Spinal cord (tissue), 10 donors: ENCODE results near the gene SFXN5. TPM values are rescaled to one million over a fixed set of nuclear protein-coding genes. Genes with fewer than 3 reads are reported as not detected.

Experiments
- DNase-seq, 6 donors: peaks; one replicate each; pipeline versions ENCODE4 v3.0.0 to v3.0.0-alpha.2; 2013 to 2015; ENCODE audit warnings: low spot score in 6 of 6, low read depth in 4 of 6
- H3K27ac ChIP-seq: one replicate; pipeline ENCODE4 v1.5.1; 2013; ENCODE audit warnings: low read depth, low read length, control low read depth
- H3K27me3 ChIP-seq: one replicate; pipeline ENCODE4 v1.6.1; 2013; ENCODE audit warnings: low read length; ENCODE audit not compliant: control insufficient read depth, insufficient read depth
- H3K36me3 ChIP-seq: one replicate; pipeline ENCODE4 v1.6.1; 2013; ENCODE audit warnings: low read length; ENCODE audit not compliant: control insufficient read depth, insufficient read depth
- H3K4me1 ChIP-seq: one replicate; pipeline ENCODE4 v1.6.1; 2013; ENCODE audit warnings: low read length; ENCODE audit not compliant: control insufficient read depth, insufficient read depth
- H3K4me3 ChIP-seq: one replicate; pipeline ENCODE4 v1.5.1; 2013; ENCODE audit warnings: low read depth, low read length, control low read depth
- H3K9me3 ChIP-seq: one replicate; pipeline ENCODE4 v1.6.1; 2013; ENCODE audit warnings: low read length; ENCODE audit not compliant: control insufficient read depth, insufficient read depth
- WGBS: methylation state at CpG from one replicate; pipeline ENCODE4 v1.1.5; 2013; ENCODE audit warnings: missing lambda C conversion rate; ENCODE audit not compliant: insufficient coverage; 5-methylcytosine and 5-hydroxymethylcytosine counted together
- polyA plus RNA-seq, 2 donors: library from polyadenylated mRNA; unstranded; fragments of 120-200 nt; gene quantifications; one replicate each; pipeline ENCODE4 v1.2.1, GENCODE V29; 2013; ENCODE audit not compliant: insufficient read length in 2 of 2
- total RNA-seq, 2 donors: library from RNA; depleted of rRNA in 1 of 2; stranded (reverse); fragments of 120-200 nt in 1 of 2; fragments of >200 nt in 1 of 2; gene quantifications; one replicate each; pipeline versions ENCODE4 v1.2.3 to v1.2.4, GENCODE V29; 2013 to 2014
- donor health status: healthy.

Gene SFXN5
- total and polyA plus RNA-seq, 4 donors: 26.0 to 73.9 (median 54.8) TPM

DNA sequence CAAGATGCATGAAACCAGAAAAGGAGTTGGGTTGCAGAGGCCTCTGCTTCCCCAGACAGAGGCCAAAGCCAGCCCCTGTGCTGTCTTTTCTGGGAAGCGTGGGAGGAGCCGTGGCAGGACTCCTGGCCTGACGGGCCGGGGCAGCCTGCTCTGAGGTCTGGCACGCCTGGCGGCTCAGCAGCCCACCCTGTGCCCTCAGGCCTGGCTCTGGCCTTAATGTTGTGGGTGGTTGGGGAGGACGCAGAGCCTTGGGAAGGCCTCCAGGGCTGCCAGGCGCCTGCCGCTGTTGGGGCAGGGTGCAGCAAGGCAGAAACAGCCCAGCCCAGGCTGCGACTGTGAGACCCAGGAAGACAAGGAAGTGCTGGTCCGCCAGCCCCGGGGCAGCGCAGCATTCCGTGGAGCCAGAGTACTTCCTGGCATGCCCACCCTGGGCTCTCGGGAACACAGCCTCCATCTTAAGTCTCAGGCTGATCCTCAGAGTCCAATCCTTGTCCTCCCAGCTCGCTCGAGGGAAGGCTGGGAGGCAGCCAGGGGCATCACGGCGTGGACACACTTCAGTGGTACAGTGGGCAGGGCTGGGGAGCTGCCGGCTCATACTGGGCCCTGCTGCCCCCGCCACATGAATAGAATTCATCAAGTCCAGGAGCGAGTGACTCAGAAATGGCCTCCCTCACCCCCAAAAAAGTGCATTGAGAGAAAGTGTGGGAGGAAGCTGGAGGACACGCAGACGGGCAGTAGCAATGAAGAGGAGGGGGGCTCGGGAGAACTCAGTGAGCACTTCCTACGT, 81.5 kb downstream of the SFXN5 start:
- H3K4me1 ChIP-seq: peaks cover 19% of the 10 kb centered on the region
- DNase-seq: no peak
- no peak overlapping the region for H3K27ac ChIP-seq
- no peaks in the 10 kb centered on the region for H3K27me3 ChIP-seq
- H3K4me3 ChIP-seq: no peak overlapping the region
- peaks cover 48% of the 10 kb centered on the region for H3K36me3 ChIP-seq
- no peaks in the 10 kb centered on the region for H3K9me3 ChIP-seq
- WGBS: 88% methylated on average over 19 of the region's 26 CpGs

DNA sequence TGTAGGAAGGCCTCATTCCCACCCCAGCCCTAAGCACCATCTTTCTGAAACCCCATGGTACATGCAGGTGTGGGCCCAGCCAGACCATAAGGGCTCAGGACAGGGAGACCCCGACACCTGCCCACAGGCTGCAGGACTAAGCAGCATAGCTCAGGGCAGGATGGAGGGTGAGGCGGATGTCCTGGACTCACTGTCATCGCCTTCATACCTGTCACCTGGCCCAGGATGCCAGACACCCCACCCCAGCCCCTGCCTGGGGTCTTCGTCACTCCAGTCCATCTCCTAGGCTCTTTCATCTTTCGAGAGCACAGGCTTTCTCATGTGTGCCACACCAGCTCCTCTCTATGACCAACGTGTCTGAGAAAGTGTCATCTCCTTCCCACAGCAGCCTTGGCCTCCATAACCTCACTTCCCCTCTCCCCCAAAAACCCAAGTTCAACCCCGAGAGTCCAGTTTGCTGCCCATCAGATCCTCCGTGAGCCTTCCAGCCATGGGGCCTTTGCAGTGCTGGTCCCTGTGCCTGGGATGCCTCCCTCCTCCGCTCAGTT, 82.7 kb downstream of the SFXN5 start:
- WGBS: 96% methylated on average over 8 of the region's 9 CpGs
- no peaks in the 10 kb centered on the region for H3K27me3 ChIP-seq
- H3K4me1 ChIP-seq: peaks cover 25% of the 10 kb centered on the region
- peaks cover 49% of the 10 kb centered on the region for H3K36me3 ChIP-seq
- H3K9me3 ChIP-seq: no peaks in the 10 kb centered on the region
- DNase-seq: no peak
- no peak overlapping the region for H3K4me3 ChIP-seq
- H3K27ac ChIP-seq: no peak overlapping the region

DNA sequence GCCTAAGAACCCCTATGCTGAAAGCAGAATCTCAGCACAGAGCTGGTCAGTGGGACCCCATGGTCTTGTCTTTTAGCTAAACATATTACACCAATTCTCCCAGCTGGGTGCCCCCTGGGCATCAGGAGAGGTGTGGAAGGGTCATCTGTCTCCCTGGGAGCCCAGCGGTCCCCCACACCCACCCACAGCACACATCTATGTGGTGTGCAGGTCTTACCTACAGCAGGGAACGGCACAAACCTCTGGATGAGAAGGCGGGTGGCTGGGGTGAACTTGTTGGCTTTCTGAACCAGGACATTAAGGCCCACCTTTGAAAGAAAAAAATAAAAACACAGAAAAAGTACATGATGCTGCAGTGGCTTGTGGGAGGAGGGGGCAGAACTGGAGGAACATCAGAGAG, 83.5 kb downstream of the SFXN5 start:
- no peak for DNase-seq
- H3K36me3 ChIP-seq: peaks cover 56% of the 10 kb centered on the region
- WGBS: no CpG with 5 or more reads among the region's 3 CpGs
- H3K9me3 ChIP-seq: no peaks in the 10 kb centered on the region
- H3K27ac ChIP-seq: no peak overlapping the region
- H3K4me1 ChIP-seq: peaks cover 25% of the 10 kb centered on the region
- no peaks in the 10 kb centered on the region for H3K27me3 ChIP-seq
- no peak overlapping the region for H3K4me3 ChIP-seq

DNA sequence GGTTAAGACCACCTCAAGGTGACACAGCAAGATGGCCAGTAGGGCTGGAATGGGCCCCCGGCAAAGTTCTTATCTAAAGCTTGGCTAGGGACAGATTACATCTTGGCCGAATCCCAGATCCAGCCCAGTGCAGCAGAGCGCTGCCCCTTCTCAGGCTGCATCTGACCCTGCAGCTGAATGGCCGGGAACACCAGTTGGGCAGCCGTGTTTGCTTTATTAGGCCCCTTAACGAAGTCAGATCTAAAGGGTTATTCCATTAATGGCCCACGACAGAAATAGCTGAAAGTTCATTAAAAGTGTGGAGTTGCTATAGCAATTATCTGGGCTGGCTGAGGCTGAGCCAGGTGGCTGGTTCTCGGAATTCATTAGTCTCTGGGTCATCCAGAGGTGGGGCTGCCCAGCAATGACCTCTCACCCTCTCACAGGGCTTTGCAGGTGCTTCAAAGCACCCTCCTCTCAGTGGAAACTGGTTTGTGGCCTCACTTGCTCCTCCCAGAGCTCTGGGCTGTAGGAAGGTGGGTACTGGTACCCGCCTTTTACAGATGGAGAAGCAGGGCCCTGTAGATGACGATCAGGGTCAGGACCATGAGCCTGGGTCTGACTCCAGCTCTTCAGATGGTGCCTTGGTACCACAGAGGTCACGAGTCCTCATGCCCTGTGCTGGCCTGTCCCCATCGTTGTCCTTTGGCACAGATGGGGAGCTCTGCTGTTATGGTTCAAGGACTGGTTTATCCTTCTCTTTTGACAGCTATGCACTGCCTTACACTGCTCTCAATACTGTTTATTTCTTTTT, 85.4 kb downstream of the SFXN5 start:
- H3K9me3 ChIP-seq: no peaks in the 10 kb centered on the region
- DNase-seq: no peak
- no peak overlapping the region for H3K27ac ChIP-seq
- H3K4me3 ChIP-seq: no peak overlapping the region
- 77% methylated on average over 12 of the region's 12 CpGs for WGBS
- H3K27me3 ChIP-seq: no peaks in the 10 kb centered on the region
- peaks cover 19% of the 10 kb centered on the region for H3K4me1 ChIP-seq
- H3K36me3 ChIP-seq: peaks cover 57% of the 10 kb centered on the region

DNA sequence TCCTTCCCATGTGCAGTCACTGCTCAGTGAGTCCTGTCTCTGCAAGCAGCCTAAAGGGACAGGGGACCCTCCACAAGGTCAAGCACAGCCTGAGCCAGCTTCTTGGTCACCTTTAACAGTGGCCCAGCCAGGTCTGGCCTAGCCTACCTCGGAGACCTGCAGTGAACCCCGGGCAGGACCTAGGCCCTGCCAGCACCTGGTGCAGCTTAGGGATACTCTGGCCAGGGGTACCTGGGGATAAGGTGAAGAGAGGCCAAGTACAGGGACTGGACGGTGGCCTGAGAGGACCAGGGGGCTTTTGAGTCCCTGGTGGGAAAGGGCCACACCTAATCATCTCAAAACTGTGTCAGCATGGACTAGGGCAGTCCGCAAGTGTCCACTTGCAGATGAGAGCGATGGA, 86.4 kb downstream of the SFXN5 start:
- peaks cover 15% of the 10 kb centered on the region for H3K4me1 ChIP-seq
- 100% methylated on average over 3 of the region's 5 CpGs for WGBS
- no peaks in the 10 kb centered on the region for H3K27me3 ChIP-seq

DNA sequence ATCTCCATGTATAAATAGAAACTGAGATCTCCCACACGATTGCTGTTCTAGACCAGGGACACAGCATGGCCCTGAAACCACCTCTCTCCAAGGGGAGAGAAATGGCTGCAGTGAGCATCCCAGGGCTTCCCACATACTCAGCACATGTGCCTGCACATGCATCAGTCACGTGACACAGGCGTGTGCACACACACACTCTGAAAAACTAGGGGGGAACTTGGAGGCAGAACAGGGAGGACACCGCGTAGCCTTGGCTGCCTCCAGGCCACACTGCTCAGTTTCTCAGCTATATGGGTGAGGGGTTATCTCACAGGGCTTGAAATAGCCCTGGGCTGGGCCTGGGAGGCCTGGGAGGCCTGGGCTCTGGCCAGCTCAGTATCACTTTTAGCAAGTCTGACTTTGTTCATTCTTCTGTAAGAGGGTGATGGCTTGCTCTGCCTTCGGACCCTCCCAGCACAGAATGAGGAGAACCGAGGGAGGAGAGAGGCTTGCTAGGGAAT, 87.3 kb downstream of the SFXN5 start:
- Histone ChIP-seq H3K4me3 (no peak overlapping the region), H3K4me1 (peaks cover 11% of the 10 kb centered on the region), H3K9me3 (no peaks in the 10 kb centered on the region), H3K36me3 (peaks cover 48% of the 10 kb centered on the region), H3K27me3 (no peaks in the 10 kb centered on the region), H3K27ac (no peak overlapping the region)
- WGBS: 86% methylated on average over 5 of the region's 7 CpGs
- no peak for DNase-seq

More for the DNA sequence above, 86.4 kb downstream of the SFXN5 start:
- no peak for DNase-seq
- H3K36me3 ChIP-seq: peaks cover 54% of the 10 kb centered on the region
- H3K9me3 ChIP-seq: no peaks in the 10 kb centered on the region
- H3K4me3 ChIP-seq: no peak overlapping the region
- no peak overlapping the region for H3K27ac ChIP-seq

DNA sequence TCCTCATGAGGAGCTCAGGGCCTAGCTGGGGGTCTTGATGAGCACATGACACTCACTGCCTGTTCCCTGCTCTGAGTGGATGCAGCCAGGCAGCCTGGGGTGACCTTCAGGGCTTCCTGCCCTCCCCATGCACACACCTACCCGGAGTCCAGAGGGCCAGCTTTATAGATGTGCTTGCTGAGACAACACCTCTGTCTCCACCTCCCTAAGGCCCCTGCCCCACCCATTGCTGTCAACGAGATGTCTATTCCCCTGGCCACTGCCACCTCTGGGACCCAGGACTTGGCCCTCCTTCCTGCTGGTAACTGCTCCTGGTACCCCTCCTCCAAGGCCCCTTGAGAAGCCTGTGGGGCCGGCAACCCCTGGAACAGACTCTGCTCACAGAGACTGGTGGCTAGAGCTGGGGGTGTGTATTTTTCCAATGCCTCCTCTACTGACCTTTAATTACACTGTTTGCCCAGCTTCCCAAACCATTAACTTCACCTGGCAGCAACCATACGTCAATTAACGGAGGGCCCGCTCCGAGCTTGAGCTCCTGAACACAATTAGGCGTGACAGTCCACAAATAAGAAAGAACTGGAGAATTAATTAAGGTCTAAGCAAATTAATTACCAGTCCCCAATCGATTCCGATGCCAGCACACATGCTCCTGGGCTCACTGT, 87.9 kb downstream of the SFXN5 start:
- Histone ChIP-seq H3K9me3 (no peaks in the 10 kb centered on the region), H3K4me1 (peaks cover 11% of the 10 kb centered on the region), H3K27ac (no peak overlapping the region), H3K36me3 (peaks cover 44% of the 10 kb centered on the region), H3K27me3 (no peaks in the 10 kb centered on the region), H3K4me3 (no peak overlapping the region)
- DNase-seq: peak in 1 of 6 donors; percentile 65
- WGBS: 77% methylated on average over 3 of the region's 10 CpGs

DNA sequence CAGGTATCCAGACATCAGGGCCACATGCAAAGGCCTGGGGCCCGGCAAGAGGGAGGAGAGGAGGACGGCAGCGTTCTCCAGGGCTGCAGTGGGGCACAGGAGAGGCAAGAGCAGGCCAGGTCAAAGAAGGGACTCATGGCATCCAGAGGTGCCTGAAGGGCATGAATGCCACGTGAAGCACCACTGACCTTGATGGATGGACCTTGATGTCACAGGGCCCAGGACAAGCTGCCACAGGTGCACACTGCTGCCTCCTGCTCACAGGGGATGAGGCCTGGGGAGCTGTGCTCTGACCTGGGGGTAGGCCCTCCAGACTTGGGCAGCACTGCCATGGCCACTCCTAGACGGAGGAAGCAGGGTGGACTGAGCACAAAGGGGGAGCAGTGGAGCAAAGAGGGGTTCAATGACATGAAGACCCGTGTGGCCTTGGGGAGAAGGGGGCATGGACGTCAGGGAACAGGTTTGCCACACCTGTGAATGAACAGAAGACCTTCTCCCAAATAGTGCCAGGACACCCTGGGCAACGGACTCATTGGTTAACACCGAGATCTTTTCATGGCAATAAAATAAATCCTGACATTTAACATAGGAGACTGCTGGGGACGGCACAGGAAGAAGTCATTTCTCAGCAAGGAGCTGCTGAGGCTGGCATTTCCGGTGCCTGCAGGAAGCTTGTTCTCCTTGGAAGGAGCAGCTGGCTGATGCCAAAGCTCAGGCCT, 88.6 kb downstream of the SFXN5 start:
- Histone ChIP-seq H3K9me3 (no peaks in the 10 kb centered on the region), H3K27me3 (no peaks in the 10 kb centered on the region), H3K4me3 (no peak overlapping the region), H3K36me3 (peaks cover 41% of the 10 kb centered on the region), H3K4me1 (peaks cover 11% of the 10 kb centered on the region), H3K27ac (no peak overlapping the region)
- 83% methylated on average over 11 of the region's 11 CpGs for WGBS
- no peak for DNase-seq

DNA sequence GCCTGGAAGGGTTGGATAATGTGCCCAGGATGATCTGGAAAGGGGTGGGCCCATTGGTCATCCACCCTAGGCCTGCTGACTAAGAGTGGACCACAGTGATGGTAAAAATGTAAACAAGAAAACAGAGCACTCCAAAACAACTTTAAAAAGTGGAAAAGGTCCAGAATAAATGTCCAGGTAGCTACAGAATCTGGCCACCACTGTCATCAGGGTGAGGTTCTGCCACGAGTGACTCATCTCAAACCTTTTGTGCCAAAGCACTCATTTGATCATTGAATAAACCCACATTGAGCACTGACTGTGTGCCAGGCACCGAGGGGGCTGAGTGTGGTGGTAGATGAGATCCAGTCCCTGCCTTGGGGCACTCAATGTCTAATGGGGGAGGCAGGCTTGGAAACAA, 89.3 kb downstream of the SFXN5 start:
- no peak for DNase-seq
- no peaks in the 10 kb centered on the region for H3K9me3 ChIP-seq
- 95% methylated on average over 2 of the region's 2 CpGs for WGBS
- H3K4me3 ChIP-seq: no peak overlapping the region
- peaks cover 11% of the 10 kb centered on the region for H3K4me1 ChIP-seq
- H3K27ac ChIP-seq: no peak overlapping the region
- no peaks in the 10 kb centered on the region for H3K27me3 ChIP-seq
- peaks cover 37% of the 10 kb centered on the region for H3K36me3 ChIP-seq
